T-helper 2 cell treated with Interferon-gamma antibody and Interleukin-4, amounts not matched to agents 5 μg/mL and 100 μg/mL, for 36 hours (primary cell): ENCODE measurements around the gene UGT1A7.

Experiments used
- DNase-seq: peaks from one replicate; pipeline ENCODE4 v3.0.0; 2021; ENCODE audit warnings: low spot score
- H3K27ac Mint-ChIP-seq: one replicate; pipeline ENCODE4 v1.8.0; 2021; ENCODE audit warnings: mild to moderate bottlenecking, mixed read lengths
- H3K27me3 Mint-ChIP-seq: one replicate; pipeline ENCODE4 v1.8.0; 2021; ENCODE audit warnings: low read depth, mixed read lengths
- H3K36me3 Mint-ChIP-seq: one replicate; pipeline ENCODE4 v1.8.0; 2021; ENCODE audit warnings: low read depth, mixed read lengths
- H3K4me1 Mint-ChIP-seq: one replicate; pipeline ENCODE4 v1.8.0; 2021; ENCODE audit warnings: low read depth, mixed read lengths
- H3K4me3 Mint-ChIP-seq: one replicate; pipeline ENCODE4 v1.8.0; 2022; ENCODE audit warnings: mild to moderate bottlenecking, moderate library complexity, mixed read lengths
- H3K9me3 Mint-ChIP-seq: one replicate; pipeline ENCODE4 v1.8.0; 2021; ENCODE audit warnings: mixed read lengths

The UGT1A7 gene

GRCh38 chr2:233798335-233799086 lies 116.8 kb downstream of the UGT1A7 start:
- no peaks in the 10 kb centered on the region for H3K36me3 Mint-ChIP-seq
- H3K4me1 Mint-ChIP-seq: no peaks in the 10 kb centered on the region
- no peak for DNase-seq
- H3K27me3 Mint-ChIP-seq: no peaks in the 10 kb centered on the region
- H3K9me3 Mint-ChIP-seq: no peaks in the 10 kb centered on the region
- no peak overlapping the region for H3K4me3 Mint-ChIP-seq
- H3K27ac Mint-ChIP-seq: no peak overlapping the region

GRCh38 chr2:233799087-233799665 lies 117.5 kb downstream of the UGT1A7 start:
- H3K9me3 Mint-ChIP-seq: no peaks in the 10 kb centered on the region
- no peak overlapping the region for H3K4me3 Mint-ChIP-seq
- H3K27ac Mint-ChIP-seq: no peak overlapping the region
- no peaks in the 10 kb centered on the region for H3K36me3 Mint-ChIP-seq
- DNase-seq: no peak
- H3K4me1 Mint-ChIP-seq: no peaks in the 10 kb centered on the region
- peaks cover 1% of the 10 kb centered on the region for H3K27me3 Mint-ChIP-seq

- H3K36me3 Mint-ChIP-seq: no peaks in the 10 kb centered on the region
- DNase-seq: no peak
- no peaks in the 10 kb centered on the region for H3K4me1 Mint-ChIP-seq
- peaks cover 4% of the 10 kb centered on the region for H3K27me3 Mint-ChIP-seq
- no peaks in the 10 kb centered on the region for H3K9me3 Mint-ChIP-seq
- H3K27ac Mint-ChIP-seq: no peak overlapping the region
- H3K4me3 Mint-ChIP-seq: no peak overlapping the region
Observed at GRCh38 chr2:233799716-233800115, 118.0 kb downstream of the UGT1A7 start.

- Mint-ChIP-seq H3K4me3 (no peak overlapping the region), H3K36me3 (no peaks in the 10 kb centered on the region), H3K9me3 (no peaks in the 10 kb centered on the region), H3K4me1 (no peaks in the 10 kb centered on the region), H3K27ac (no peak overlapping the region), H3K27me3 (peaks cover 4% of the 10 kb centered on the region)
- no peak for DNase-seq
Observed at GRCh38 chr2:233800208-233800607, 118.5 kb downstream of the UGT1A7 start.

GRCh38 chr2:233801357-233802131 lies 119.8 kb downstream of the UGT1A7 start:
- Mint-ChIP-seq H3K27me3 (peaks cover 4% of the 10 kb centered on the region), H3K9me3 (no peaks in the 10 kb centered on the region), H3K4me3 (no peak overlapping the region), H3K36me3 (no peaks in the 10 kb centered on the region), H3K4me1 (no peaks in the 10 kb centered on the region), H3K27ac (no peak overlapping the region)
- no peak for DNase-seq

- H3K27ac Mint-ChIP-seq: no peak overlapping the region
- DNase-seq: no peak
Observed at GRCh38 chr2:233802132-233802815, 120.6 kb downstream of the UGT1A7 start.

GRCh38 chr2:233803292-233803911 lies 121.7 kb downstream of the UGT1A7 start:
- no peaks in the 10 kb centered on the region for H3K36me3 Mint-ChIP-seq
- peaks cover 4% of the 10 kb centered on the region for H3K27me3 Mint-ChIP-seq
- H3K4me1 Mint-ChIP-seq: no peaks in the 10 kb centered on the region
- no peak overlapping the region for H3K4me3 Mint-ChIP-seq
- DNase-seq: no peak
- H3K27ac Mint-ChIP-seq: no peak overlapping the region
- no peaks in the 10 kb centered on the region for H3K9me3 Mint-ChIP-seq

More at GRCh38 chr2:233802132-233802815, 120.6 kb downstream of the UGT1A7 start:
- no peaks in the 10 kb centered on the region for H3K4me1 Mint-ChIP-seq
- peaks cover 4% of the 10 kb centered on the region for H3K27me3 Mint-ChIP-seq
- no peaks in the 10 kb centered on the region for H3K36me3 Mint-ChIP-seq
- H3K9me3 Mint-ChIP-seq: no peaks in the 10 kb centered on the region
- no peak overlapping the region for H3K4me3 Mint-ChIP-seq

- Mint-ChIP-seq H3K9me3 (no peaks in the 10 kb centered on the region), H3K27ac (no peak overlapping the region), H3K4me1 (no peaks in the 10 kb centered on the region), H3K4me3 (no peak overlapping the region), H3K27me3 (peaks cover 4% of the 10 kb centered on the region), H3K36me3 (no peaks in the 10 kb centered on the region)
- DNase-seq: no peak
Observed at GRCh38 chr2:233803994-233804393, 122.3 kb downstream of the UGT1A7 start.

- Mint-ChIP-seq H3K27me3 (peaks cover 4% of the 10 kb centered on the region), H3K9me3 (no peaks in the 10 kb centered on the region), H3K27ac (no peak overlapping the region), H3K4me1 (no peaks in the 10 kb centered on the region), H3K36me3 (no peaks in the 10 kb centered on the region), H3K4me3 (no peak overlapping the region)
- DNase-seq: no peak
Observed at GRCh38 chr2:233807215-233807865, 125.6 kb downstream of the UGT1A7 start.

- Mint-ChIP-seq H3K4me3 (no peak overlapping the region), H3K9me3 (no peaks in the 10 kb centered on the region), H3K36me3 (no peaks in the 10 kb centered on the region), H3K4me1 (no peaks in the 10 kb centered on the region), H3K27ac (no peak overlapping the region), H3K27me3 (peaks cover 4% of the 10 kb centered on the region)
- DNase-seq: no peak
Observed at GRCh38 chr2:233807966-233808935, 126.5 kb downstream of the UGT1A7 start.

- no peaks in the 10 kb centered on the region for H3K36me3 Mint-ChIP-seq
- no peaks in the 10 kb centered on the region for H3K4me1 Mint-ChIP-seq
- no peak overlapping the region for H3K4me3 Mint-ChIP-seq
- H3K9me3 Mint-ChIP-seq: no peaks in the 10 kb centered on the region
- H3K27me3 Mint-ChIP-seq: peaks cover 5% of the 10 kb centered on the region
- no peak for DNase-seq
- H3K27ac Mint-ChIP-seq: no peak overlapping the region
Observed at GRCh38 chr2:233810385-233810784, 128.7 kb downstream of the UGT1A7 start.

GRCh38 chr2:233811087-233811486 lies 129.4 kb downstream of the UGT1A7 start:
- Mint-ChIP-seq H3K4me3 (no peak overlapping the region), H3K36me3 (no peaks in the 10 kb centered on the region), H3K9me3 (no peaks in the 10 kb centered on the region), H3K27me3 (peaks cover 10% of the 10 kb centered on the region), H3K27ac (no peak overlapping the region), H3K4me1 (no peaks in the 10 kb centered on the region)
- no peak for DNase-seq
